ENCODE data around the gene CFAP92.

The CFAP92 gene

DNA sequence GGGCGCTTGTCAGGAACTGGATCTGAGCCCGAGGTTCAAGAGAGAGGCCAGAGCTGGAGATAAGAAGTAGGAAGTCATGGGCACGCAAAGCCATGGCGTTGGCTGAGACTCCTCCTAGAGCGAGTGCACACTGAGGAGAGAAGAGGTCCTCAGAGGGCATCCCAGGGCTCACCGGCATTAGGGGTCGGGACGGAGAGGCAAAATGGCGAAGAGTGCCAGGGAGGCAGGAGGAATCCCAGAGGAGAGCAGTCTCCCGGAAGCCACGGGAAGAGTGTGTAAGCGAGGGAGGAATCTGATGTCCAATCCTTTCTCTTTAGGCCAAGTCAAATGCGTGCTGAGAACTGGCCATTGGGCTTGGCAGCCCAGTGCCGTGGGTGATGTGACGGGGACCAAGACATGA, 31.2 kb upstream of the CFAP92 start:
- DNase-seq, result no peak

DNA sequence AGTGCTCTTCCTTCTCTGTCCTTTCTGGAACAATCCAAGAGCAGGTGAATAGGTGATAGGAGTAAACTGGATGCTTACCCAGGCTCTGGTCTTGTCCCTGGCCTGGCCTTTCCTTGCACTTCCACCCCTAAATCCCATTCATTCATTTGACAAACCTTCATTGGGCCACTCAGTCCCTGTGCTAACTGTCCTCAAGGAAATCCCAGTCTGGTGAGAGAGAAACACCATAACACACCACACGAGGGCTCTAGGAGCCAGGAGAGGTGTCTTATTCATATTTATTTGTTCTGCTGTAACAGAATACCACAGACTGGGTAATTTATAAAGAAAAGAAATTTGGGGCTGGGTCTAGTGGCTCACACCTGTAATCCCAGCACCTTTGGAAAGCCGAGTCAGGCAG, 30.0 kb upstream of the CFAP92 start:
- no peak for DNase-seq

DNA sequence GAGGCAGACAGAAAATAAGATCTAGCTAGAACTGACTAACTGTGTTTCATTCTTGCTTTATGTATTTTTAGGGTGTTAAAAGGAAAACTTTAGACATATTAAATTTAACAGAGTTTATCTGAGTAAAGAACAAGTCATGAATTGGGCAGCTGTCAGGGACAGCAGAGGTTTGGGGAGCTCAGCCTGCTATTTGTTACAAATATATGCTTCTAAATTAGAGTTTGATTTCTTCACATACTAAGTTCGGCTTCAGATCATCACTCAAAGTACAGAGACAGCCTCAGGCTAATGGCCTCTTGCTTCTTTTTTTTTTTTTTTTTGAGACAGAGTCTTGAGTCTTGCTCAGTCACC, 29.1 kb upstream of the CFAP92 start:
- DNase-seq, result no peak

DNA sequence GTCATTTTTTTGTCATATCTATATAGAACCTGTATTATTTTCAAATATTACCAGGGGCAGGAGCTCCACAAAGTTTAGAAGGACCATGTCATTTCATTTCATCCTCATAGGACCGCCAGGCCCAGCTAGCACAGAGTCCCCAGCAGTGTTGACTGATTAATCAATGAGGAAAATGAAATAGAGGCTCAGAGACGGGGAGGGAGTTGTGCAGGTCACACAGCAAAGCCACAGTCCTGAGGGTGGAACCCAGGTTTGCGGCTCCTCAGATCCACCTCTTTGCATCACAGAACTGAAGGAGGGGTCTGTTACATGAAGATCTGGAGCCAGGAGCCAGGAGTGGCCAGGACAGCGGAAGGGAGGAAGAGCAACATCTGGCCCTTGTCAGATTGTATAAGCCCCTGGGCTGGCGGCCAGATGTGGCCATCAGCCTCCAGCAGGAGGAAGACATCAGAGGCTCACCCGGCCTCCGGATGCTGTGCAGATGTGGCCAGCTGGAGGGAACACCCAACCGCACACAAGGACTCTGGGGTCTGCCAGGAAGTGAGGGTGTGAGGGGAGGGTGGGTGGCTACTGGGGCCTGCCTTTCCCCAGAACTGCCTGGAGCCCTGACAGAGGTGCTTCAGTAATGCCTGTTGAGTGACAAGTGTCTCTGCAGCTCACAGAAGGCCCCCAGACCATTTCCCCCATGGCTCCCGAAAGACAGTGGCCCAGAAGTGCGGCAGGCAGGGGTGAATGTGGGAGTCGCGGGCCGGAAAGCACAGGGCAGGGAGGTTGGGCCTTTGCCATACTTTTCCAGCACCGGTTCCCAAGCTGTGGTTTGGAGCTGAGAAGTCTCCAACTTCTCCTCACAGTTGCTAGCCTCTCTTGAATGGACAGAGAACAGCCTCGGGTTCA, 28.5 kb upstream of the CFAP92 start:
- DNase-seq, result no peak

DNA sequence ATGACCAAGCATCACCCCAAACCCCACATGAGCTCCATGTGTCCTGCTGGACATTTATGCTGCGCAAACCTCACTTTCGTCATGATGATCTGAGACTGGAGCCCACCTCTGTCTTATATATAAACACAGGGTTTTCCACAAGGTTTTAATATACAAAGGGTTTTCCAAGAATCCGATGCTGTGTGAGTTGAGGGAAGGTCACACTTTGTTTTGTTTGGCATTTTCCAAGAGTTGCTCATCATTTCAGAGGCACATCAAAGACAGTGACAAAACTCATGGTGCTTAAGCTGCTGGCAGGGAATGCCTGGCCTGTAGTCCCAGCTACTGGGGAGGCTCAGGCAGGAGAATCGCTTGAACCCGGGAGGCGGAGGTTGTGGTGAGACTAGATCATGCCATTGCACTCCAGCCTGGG, 27.3 kb upstream of the CFAP92 start:
- no peak for DNase-seq

DNA sequence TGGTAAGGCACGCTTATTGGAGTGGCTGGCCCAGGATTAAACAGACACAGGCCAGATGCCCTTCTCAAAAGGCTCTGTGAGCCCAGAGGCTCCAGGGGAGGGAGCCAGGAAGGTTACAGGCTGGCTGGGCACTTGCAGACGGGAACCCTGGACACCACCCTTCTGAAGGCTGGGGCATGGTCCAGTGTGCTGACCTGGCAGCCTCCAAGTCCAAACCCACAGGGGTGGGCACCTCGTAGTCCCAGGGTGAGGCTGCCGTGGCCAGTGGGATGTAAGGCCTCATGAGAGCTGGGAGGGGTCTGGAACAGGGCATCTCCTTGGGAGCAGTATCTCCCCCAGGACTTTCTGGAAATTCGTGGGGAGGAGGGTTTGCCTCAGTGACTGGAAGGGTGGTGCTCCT, 26.8 kb upstream of the CFAP92 start:
- no peak for DNase-seq

DNA sequence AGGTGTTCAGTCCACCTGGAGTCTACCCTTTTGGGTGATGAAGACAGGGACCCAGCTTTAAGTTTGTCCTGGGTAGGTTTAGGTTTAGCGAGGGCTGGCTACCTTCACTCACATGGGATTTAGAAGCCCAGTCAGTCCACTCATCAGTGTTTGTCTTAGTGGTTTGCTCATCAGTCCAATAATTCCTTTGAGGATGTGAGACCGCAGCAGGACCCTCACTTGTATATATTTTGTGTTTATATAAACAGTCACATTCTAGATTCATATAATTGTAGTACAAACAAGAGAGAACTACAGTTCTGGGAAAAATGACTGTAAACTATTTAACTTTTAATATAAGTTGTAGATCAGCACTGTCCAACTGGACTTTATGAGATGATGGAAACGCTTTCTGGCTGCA, 25.4 kb upstream of the CFAP92 start:
- no peak for DNase-seq

DNA sequence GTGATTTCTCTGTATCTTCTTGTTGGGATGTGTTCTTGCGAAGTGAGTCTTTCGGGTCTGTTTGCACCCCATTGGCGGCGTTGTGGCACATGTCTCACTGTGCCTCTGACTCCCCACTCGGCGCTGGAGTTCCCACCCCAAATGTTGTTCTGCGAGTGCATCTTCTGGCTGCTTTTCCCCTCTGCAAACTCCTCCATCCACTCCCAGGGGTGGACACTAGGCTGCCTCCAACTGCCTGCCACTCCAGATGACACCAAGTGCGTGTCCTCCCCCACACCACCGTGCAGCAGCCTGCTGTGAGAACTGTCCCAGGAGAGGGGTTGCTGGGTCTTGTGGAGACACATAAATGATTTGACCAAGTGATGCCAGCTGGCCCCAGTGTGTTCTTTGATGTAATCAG, 24.9 kb upstream of the CFAP92 start:
- no peak for DNase-seq

DNA sequence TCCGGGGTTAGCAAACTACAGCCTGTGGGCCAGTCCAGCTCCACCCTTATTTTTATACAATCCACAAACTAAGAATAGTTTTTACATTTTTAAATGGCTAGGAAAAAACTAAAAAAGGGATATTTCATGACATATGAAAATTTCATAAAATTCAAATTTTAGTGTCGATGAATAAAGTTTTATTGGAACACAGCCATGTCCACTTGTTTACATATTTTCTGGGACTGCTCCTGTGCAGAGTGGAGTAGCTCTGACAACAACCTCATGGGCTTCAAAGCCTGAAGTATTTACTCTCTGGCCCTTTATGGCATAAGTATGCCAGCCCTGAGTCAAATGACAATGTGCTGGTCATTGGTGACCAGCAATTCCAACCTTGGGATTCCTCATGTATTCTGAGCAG, 24.4 kb upstream of the CFAP92 start:
- no peak for DNase-seq

DNA sequence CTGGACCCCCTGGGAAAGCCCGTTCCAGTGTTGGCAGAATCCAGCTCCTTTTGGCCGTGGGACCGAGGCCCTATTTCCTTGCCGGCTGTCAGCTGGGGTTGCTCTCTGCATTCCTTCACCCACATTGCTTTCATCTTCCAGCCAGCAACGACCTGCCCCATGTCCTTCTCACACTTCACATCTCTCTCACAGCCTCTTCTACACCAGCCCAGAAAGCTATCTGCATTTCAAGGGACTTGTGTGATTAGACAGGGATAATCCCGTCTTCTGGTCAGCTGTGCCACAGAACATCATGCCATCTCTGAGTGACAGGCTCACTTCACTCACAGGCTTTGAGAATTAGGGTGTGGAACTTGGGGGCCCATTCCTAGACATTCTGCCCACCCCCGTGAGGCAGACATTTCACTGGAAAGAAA, 23.6 kb upstream of the CFAP92 start:
- DNase-seq, result no peak

DNA sequence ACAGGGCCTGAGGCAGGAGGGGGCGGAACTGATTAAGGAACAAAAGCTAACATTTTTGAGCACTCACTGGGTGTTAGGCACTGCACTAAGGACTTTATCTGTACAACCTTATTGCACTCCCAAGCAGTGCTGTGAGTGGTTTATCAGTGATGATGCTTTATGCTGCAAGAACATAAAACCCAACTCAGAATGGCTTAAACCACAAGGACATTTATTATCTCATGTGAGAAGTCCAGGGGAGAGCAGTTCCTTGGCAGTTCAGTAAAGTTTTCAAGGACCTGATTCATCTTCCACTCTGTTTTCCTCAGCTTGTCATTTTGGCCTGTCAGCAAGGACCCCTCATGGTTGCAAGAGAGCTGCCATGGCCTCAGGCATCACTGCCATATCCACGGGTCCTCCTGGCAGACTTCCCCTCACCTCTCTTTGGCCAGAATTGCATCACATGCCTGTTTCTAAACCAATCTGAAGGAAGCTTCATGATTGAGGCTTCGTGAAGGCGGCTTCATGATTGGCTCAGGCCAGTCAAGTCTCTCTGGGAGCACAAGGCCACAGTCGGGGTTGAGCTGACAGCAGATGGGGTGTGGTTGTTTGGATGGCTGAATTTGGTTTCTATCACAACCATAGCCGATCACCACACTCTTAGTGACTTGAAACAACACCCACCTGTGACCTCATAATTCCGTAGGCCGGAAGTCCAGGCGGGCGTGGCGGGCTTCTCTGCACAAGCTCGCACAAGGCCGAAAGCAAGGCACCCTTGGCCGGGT, 23.0 kb upstream of the CFAP92 start:
- no peak for DNase-seq

DNA sequence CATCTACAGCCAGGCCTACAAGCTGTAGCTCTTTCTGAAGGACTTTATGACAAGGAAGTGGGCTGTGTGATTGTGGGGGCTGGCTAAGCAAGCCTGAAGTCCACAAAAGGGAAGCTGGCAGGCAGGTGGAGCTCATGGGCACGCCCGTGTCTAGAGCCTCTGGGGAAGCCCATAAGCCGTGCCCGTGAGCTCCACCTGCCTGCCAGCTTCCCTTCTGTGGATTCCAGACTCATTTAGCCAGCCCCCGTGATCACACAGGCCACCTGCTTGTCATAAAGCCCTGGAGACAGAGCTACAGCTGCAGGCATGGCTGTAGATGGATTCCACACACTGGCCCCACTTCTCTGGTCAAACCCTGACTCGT, 22.5 kb upstream of the CFAP92 start:
- peak; percentile 67 for DNase-seq

DNA sequence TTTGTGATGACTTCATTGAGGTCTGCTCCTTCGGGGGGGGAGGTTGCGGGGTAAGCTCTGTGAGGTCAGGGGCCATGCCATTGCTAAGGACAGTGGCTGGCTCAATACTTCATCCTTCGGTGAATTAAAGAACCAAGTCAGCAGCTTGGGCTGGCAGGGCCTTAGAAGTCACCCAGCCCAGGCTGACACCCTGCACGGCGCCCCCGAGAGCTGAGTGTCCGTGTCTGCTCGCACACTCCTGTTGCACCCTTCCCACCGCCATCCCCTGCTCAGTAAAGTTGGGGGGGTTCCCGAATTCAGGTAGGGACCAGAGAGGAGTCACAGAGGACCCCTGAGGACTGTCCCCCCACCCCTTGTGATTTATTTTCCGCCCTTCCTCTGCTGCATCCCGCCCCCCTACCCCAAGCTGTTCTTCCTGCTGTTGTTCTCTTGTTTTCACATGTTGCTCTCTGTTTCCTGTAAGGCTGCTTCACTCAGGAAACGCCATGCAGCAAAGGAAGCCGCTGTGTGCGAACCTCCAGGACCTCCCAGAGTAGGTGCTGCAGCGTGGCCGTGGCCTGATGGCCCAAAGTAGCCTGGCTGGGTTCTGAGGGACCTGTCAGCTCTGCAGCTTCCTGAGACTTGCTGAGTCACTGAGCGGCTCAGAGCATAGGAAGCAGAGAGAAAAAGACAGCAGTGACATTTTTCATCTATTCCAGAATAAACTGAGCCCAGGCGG, 21.7 kb upstream of the CFAP92 start:
- peak; percentile 61 for DNase-seq

DNA sequence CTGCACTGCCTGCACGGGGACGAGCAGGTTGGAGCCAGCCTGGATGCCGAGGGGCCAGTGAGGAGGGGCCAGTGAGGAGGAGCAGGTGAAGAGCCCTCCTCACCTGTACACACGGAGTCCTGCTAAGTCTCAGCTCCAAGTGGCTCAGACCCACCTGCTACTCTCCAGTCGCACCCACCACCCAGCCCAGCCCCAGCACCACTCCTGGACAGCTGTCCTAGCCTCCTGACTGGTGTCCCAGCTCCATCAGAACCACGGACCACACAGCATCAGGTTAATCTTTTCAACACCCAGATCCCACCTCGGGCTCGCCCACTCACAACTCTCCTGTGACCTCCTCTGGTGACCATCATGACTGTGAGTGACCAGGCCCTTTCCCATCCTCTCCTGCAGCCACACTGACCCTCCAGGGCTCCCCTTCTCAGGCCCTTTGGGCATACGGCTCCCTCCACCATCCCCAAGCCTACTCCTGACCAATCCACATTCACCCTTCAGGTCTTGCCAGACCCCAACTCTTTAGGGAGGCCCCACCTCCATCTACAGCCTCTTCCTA, 21.0 kb upstream of the CFAP92 start:
- DNase-seq, result no peak

DNA sequence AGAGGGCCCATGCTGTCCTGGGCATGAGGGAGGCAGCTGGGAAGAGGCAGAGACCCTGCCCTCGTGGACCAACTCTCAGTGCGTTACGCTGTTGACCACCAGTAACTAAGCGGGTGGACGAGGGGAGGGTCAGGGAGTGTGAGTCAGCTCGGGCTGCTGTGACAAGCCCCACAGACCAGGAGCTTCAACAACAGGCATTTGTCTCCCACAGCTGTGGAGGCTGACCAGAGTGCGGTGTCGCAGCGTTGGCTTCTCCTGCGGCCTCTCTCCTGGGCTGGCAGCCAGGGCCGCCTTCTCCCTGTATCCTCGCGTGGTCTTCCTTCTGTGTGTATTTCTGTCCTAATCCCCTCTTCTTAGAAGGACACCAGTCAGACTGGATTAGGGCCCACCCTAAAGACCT, 20.3 kb upstream of the CFAP92 start:
- DNase-seq, result no peak

DNA sequence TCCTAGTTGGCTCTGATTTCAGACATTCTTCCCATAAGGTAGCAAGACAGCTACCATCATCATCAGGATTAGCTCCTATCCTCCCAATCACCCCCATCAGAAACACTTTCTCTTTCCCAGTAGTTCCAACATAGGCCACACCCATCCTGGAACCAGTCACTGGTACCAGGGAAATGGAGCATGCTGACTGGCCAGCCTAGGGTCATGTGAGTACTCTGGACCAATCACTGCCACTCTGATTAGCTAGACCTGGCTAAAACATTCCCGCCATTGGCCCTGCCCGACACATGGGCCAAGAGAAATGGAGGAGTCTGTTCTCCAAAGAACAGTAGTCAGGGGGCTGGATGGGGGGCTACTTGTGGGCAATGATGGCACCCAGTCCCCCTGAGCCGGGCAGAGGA, 19.6 kb upstream of the CFAP92 start:
- no peak for DNase-seq

DNA sequence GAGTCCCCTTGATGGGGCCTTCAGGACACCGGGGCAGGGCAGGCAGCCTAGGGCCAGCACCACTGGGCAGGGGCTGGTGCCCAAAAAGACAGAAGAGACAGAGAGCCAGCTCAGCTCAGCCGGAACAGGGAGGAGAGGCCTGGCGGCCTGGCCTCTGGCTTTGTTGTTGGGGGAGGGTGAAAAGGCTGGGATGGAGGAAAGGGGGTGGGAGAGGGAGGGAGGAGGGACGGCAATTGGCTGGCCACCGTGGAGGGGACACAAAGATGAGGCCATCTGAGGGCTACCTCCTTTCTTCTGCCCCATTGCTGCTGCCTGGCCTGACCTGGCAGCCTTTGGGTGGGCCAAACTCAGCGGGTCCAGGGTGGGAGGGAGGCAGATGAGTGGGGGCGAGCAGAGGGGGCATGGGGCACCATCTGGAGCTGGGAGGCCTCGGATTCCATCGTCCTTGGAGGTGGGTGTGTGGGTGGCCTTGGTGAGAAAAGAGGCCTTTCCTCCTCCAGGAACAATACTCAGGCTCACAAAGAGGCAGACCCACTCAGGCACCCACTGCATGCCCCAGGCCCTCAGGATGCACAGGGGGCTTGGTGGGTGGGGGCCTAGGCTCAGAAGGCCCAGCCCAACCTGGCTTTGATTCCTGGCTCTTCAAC, 16.6 kb upstream of the CFAP92 start:
- DNase-seq, result no peak

DNA sequence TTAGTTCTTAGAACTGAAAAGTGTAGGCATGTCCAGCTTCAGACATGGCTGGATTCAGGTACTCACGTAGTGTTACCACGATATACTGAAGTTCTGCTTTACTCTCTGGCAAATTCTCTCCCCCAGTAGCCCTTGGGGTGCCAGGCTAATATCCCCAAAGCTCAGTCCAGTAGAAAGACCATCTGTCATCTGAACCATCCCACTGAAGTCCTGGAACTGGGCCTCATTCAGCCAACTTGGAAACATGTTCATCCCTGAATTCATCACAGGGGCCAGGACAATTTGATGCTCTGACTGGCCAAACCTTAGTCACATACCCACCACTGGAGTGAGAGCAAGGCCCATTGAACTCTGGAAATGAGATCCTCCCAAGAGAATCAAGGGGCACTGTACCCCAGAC, 15.4 kb upstream of the CFAP92 start:
- DNase-seq, result no peak

DNA sequence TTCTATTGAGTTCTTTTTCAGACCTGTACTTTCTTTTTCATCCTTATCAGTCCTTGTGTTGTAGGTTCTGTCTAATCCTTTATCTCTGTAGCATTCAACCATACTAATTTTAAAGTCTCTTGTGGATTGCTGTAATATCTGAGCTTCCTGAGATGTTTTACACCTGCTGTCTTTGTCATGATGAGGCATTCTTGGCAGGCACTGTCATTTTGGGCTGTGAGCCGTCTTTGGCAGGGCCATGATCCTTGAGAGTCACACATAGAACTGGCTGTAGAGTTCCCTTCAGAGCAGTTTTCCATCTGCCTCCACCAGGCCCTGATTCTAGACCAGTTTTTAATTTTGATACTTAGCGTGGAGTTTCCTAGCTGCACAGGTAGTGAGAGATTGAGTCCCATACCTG, 13.9 kb upstream of the CFAP92 start:
- DNase-seq, result no peak

DNA sequence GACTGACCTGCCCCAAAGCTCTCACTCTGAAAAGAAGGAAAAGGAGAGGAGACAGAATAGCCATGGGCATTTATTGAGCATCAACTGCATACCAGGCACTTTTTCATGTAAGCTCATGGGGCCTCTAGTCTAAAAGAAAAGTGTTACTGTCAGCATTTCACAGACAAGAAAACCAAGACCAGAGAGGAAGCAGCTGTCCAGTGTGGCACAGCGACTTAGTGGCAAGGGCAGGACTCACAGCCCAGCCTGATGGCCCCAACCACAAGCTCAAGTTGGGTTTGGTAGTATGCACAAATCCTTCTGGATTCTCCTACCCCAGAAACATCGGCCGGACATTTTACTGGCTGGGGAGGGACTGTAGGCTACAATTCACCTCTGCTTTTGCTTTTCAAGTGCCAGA, 13.0 kb upstream of the CFAP92 start:
- no peak for DNase-seq

DNA sequence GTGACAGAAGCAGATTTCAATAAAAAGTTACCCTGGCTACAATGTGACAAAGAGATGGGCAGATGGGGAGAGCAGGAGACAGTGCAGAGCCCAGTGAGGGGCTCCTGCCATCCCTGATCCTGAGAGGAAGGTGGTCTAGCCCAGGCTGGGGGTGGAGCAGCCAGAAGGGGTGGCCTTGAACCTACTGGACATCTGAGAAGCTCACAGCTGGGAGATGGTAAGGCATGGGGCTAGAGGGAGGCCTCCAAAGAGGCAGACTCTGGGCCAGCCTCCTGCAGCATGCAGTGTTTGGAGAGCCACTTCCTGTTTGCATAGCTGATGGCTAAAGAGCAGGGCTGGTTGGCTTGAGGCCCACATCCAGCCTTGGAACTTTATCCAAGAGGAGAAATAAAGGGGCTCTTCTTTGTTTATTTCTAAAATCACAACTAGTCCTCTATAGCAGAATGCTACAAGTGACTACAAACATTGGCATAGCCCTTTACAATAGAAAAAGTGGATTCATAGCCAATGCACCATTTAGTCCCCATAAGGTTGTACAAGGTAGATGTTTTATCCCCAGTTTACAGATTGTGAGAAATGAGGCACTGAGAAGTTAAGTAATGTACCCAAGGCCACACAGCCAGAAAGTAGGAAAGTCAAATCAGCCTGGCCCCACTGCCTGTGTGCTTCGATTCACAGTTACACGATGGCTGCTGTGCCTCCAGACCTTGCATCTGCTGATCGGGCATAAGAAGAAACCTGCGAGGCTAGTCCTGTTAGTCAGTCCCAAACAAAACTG, 11.8 kb upstream of the CFAP92 start:
- DNase-seq, result no peak

DNA sequence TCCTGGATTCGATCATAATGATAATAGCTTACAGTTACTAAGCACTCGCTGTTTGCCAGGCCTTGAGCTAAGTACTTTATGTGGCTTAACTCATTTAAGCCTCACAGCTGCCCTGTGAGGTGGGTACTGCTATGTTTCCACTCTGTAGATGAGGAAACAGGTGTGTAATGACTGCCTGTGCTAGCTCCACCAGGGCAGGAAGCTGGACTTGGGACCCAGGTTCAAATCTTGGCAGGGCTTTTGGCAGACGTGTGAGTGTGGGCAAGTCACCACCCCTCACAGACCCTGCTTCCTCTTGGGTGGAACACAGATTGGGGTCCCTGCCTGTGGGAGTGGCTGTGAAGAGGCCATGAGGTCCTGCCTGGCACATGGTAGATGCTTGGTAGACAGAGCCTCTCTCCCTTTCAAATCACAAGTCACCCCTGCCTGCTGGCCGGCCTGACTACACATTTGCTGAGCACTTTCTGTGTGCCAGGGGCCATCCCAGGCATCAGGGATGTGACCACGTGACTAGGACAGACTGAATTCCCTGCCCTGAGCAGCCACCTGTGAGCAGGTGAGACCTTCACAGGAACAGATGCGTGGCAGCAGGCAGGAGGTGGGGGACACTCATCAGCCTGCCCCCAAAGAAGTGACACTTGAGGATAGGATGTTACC, 10.9 kb upstream of the CFAP92 start:
- no peak for DNase-seq

Measured in stimulated activated CD8-positive, alpha-beta memory T cell treated with anti-CD3 and anti-CD28 coated beads, Interleukin-4, amount 100 ng/mL, for 48 hours (primary cell).